ENCODE results near the gene MED27.

- TF ChIP-seq ZFP1 (CRISPR knock-in tag; IDR thresholded peaks at IDR 0.05) (no peak), TEAD4 (IDR thresholded peaks at IDR 0.05; ENCODE audit: low read length) (no peak), TEAD4 (CRISPR knock-in tag; IDR thresholded peaks at IDR 0.05; ENCODE audit: borderline replicate concordance) (no peak)
Observed at GRCh38 chr9:131813116-131813515, 266.6 kb downstream of the MED27 start.

All from K562 (cell line).